GM12865 (cell line): Measurements from ENCODE around the gene UBA52.

Experiments used
- DNase-seq: peaks from one replicate; pipeline ENCODE4 v3.0.0; 2010; ENCODE audit warnings: low read depth
- H3K4me3 ChIP-seq: 2 replicates; pipeline ENCODE4 v1.5.1; 2011; ENCODE audit warnings: mild to moderate bottlenecking, low read depth, low read length, control low read depth
- TF ChIP-seq, protein P1 (sequence below): IDR thresholded peaks from 2 replicates; pipeline ENCODE4 v1.5.1; 2011; ENCODE audit warnings: low read length, control low read depth, low read depth, inconsistent platforms; ENCODE audit not compliant: insufficient read depth; ENCODE audit errors: missing control alignments

Gene UBA52

DNA sequence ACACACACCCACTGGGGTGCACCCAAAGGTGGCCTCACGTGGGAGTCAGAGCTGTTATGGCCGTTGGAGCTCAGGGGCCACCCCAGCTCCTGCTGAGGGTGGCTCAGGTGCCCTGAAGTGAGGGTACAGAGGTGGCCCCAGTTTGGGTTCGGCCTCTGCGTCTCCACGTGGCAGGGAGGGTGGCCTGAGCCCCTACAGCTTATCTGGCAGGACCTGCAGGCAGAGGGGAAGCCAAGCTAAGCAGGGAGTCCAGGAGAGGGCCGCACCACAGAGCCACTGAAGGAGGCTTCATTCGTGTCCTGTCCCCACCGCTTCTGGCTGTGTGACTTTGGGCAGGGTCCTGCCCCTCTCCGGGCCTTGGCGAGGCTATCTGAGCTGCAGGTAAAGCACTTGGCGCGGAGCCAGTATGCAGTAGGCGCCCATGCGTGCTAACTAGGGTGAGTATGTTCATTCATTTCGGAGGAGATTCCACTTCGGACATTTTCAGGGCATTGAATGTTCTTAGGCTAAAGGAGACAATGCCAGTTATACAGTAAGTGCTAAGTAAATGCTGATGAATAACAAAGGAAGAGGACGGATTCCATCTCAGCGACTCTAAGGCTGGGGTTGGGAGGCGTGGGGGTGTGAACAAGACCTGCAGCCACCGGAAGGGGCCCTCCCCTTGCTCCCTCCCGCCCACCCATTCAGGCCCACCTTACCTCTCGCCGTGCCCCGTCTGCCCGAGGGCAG is 21.9 kb downstream of the UBA52 start:
- peak overlapping the region; percentile 35; the same call in 1 of the 2 replicates for H3K4me3 ChIP-seq
- no peak for DNase-seq
- TF ChIP-seq, protein P1, sequence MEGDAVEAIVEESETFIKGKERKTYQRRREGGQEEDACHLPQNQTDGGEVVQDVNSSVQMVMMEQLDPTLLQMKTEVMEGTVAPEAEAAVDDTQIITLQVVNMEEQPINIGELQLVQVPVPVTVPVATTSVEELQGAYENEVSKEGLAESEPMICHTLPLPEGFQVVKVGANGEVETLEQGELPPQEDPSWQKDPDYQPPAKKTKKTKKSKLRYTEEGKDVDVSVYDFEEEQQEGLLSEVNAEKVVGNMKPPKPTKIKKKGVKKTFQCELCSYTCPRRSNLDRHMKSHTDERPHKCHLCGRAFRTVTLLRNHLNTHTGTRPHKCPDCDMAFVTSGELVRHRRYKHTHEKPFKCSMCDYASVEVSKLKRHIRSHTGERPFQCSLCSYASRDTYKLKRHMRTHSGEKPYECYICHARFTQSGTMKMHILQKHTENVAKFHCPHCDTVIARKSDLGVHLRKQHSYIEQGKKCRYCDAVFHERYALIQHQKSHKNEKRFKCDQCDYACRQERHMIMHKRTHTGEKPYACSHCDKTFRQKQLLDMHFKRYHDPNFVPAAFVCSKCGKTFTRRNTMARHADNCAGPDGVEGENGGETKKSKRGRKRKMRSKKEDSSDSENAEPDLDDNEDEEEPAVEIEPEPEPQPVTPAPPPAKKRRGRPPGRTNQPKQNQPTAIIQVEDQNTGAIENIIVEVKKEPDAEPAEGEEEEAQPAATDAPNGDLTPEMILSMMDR: no peak

- TF ChIP-seq, protein P1: peak; percentile 80
- peak overlapping the region; percentile 35 for H3K4me3 ChIP-seq
- DNase-seq: peak; percentile 76
Observed at GRCh38 chr19:18594096-18594823, 22.6 kb downstream of the UBA52 start.

DNA sequence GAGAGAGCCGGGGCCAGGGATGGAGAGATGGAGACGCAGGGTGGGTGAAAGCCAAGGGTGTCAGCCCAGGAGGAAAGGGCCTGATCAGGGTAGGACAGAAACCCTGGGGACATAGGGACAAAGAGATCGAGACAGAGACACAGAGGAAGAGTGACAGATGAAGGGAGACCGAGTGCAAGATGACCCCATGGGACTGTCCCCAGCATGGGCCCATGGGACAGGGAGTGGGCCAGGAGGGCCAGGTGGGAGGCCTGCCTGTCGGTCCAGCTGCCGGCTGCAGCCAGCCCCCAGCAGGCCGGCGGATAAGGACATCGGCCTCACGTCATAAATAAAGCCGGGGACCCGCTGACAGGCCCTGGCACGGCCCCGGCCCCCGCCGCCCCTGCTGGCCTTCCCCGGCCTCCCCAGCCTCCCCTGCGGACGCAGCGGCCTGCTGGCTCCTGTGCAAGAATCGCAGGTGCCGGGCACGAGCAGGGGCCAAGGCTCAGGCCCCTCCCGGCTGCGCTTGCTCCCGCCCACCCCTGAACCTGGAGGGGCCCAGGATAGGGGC is 23.2 kb downstream of the UBA52 start:
- DNase-seq: no peak
- peak overlapping the region; percentile 14; the same call in 1 of the 2 replicates for H3K4me3 ChIP-seq
- TF ChIP-seq, protein P1: no peak

DNA sequence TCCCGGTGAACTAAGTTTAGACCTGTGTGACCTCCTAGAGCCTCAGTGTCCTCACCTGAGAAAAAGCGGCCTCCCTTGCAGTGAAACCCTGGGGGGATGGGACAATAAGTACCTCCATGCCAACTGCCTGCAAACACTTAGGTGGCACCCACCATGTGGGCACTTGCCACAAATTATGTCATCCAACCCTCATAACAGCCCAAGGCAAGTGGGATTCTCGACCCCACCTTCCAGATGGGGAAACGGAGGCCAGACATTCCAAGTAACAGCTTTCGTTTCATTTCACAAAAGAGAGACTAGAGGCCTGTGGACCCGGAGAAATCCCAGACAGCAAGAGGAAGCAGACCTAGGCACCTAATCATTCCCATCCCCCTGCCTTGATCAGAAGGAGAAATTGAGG is 23.8 kb downstream of the UBA52 start:
- DNase-seq: no peak
- H3K4me3 ChIP-seq: no peak overlapping the region
- TF ChIP-seq, protein P1: no peak

DNA sequence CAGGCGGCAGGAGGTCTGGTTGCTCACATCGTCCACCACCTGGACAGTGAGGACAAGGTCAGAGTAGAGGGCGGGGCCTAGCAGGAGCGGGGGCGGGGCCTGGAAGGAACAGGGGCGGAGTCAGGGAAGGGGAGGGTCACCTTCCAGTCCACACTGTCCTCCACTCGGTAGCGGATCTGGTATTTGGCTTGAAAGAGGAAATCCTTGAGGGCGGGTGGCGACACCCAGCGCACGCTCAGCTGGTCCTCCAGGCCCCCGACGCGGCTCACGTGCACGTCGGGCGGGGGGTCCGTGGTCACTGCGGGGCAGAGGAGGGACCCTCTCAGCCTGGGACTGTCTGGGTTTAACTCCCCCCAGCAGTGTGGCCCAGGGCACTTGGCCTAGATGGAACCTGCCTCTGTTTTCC is 25.1 kb downstream of the UBA52 start:
- TF ChIP-seq, protein P1: no peak
- DNase-seq: peak; percentile 18
- H3K4me3 ChIP-seq: no peak overlapping the region

DNA sequence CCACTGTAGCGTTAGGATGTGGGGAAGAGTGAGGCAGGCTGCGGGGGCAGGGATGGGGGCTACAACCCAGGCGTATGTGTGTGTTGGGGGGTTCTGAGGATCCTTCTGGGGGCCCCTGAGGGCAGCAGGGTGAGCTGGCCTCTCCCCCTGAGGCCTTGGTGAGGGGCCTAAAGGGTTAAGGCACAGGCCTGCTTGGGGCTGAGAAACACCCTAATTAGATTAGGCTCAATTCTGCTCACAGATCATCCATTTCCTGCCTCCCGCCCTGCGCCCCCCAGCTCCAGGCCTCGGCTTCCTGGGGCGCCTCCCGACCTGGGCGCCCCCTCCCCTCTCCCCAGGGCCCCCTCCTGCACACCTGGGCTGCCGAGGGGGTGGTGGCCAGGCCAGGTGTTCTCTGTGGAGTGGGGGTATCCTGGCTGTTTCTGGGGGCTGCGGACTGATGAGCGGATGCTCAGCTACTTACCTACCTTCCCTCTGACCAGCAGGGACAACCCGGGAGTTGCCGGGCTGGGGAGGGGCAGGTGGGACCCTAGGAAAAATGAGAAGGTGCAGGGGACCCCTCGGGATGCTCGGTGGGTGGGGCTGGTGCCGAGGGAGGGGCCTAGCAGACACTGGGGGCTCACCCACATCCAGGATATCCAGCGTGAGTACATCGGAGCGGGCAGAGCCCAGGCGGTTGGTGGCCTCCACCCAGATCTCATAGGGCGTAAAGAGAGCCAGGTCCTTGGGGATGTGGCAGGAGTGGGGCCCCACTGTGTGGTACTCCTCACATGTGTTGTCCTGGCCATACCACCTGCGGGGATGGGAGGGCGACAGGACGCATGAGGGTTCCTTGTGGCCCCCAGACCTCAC is 26.4 kb downstream of the UBA52 start:
- no peak overlapping the region for H3K4me3 ChIP-seq
- TF ChIP-seq, protein P1: no peak
- DNase-seq: no peak
